ENCODE data around the gene SH2D1B. TPM values are rescaled to one million over a fixed set of nuclear protein-coding genes. Genes with fewer than 3 reads are reported as not detected.
"Not testable (repeated sequence)": the region's sequence is repeated elsewhere in the genome, so short reads cannot be mapped to it uniquely, and the experiment has no call there.

SH2D1B gene
- total RNA-seq, 1 donor from 2014 or later: not detected

DNA sequence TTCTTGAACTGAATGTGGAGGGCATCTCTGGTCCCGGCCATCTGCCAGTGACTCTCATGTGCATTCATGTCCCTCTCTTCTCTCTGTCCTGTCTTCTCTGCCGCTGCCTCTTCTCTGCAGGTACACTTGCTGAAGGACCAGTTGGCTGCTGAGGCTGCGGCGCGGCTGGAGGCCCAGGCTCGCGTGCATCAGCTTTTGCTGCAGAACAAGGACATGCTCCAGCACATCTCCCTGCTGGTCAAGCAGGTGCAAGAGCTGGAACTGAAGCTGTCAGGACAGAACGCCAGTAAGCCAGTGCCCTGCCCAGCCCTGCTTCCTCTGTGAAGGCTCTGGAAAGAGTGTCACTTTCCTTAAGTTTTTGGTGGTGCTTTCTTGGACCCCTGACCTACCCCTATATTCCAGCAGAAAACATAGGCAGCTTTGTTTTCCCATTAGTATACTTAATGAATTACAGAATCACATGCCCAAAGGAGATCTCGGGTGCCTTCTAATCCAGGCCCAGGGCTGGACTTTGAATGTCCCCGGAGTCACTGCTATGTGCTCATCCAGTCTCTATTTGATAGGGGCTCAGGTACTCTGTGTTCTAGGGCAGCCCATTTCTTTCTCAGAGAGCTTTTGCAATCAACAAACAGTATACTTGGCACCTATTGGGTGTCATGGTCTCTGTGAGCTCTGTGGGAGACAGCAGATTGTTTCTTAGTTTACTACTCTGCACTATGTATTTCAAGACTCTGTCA, 46.5 kb downstream of the SH2D1B start:
- no peak for DNase-seq (ENCODE audit: low spot score in 2 of 2)
- no peak for FAIRE-seq

DNA sequence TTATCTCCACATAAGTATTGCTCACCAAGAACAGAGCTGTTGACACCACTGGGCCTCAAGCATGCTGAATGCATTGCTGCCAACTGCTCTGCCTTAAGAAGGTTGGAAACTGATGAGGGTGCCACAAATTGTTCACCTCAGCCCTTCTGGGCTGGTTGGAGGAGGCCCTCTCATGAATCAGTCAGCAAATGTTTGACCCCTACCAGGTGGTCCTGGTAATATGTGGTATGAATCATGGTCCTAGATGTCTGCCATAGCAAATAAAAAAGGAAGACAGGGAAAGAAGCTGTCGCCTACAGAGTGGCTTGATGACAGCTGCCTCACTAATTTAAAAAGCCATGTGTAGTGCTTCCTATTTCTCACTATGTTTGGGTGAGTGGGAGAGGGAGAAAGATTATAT, 47.4 kb downstream of the SH2D1B start:
- no peak for DNase-seq (ENCODE audit: low spot score in 2 of 2)
- FAIRE-seq: no peak

DNA sequence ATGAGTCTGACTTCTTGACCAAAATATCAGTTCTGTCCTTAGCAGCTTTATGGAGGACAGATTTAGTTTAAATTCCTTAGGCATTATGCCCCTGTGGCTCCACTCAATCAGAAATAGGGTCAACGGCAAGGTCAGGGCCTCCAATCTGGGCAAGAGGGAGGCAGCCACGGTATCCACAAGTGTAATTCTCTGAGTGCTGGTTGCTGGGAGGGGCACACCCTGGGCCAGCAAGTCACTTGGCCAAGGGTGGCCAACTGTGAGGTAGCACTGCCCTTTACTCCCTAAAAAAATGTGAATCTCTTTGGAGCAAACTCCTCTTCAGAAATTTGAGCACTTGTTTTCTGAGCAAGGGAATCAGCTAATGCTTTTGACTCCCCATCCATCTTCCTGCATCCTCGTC, 48.1 kb downstream of the SH2D1B start:
- no peak for DNase-seq (ENCODE audit: low spot score in 2 of 2)
- FAIRE-seq: no peak

DNA sequence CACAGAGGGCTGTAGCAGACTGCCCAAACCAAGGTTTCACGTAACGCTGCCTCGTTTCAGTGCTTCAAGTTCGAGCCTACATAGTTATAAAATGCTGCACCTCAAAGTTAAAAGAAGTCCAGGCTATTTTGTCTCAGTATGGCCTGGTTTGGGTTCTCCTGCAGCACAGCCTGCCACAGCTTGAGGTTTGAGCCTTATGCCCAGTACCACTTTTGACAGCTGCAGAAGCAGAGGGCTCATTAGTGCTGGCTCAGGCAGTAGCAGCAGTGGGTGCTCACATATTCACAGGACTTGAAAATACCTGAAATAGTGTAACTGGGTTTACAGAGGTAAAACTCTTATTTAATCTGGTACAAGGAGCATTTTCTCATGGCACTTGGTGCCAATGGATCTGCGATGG, 50.6 kb downstream of the SH2D1B start:
- no peak for FAIRE-seq
- DNase-seq (ENCODE audit: low spot score in 2 of 2): no peak

DNA sequence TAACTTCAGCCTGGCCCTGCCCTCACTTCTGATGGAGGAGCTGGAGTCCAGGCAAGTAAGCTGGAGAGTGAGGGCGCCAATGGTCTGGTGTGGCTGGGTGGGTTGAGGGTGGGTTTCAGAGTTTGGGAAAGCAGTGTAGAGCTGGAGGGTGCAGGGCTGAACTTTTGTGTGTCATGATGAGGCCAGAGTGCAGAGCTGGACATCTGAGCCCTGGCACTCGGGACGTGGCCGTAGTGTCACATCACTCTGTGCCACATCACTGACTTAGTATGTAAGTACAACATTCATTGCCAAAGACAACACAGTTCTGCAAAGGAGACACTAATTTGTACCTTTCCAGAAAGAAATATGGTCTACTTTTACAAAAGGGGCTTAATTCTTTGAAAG, 51.1 kb downstream of the SH2D1B start:
- no peak for DNase-seq (ENCODE audit: low spot score in 2 of 2)
- FAIRE-seq: no peak

DNA sequence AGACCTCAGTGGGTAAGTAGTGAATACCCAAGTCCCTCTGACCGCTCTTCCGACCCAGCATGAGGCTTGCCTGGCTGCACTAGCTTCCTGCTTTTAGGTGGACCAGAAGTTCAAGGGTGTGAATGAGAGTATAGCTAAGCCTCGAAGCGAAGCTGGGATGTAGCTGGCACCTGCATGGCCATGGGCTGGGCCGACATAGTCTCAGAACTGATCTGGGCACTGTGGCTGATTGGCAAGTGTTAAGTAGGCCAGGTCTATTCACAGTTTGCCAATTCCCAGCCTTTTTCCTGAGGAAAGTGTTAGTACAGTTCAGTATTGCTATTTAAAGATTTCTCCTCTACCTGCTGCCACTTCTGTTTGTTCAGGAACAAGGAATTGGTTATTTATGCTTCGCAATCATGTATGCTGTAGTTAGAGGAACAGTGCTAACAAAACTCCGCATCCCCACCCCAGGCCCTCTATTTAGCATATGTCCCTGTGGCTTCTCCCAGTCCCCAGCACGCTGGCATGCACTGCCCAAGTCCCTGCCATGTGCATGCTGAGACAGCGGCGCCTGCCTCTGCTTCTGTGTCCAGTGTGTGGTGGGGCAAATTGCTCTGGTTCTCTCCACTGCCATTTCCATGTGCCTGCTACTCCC, 51.6 kb downstream of the SH2D1B start:
- FAIRE-seq (no peak), DNase-seq (ENCODE audit: low spot score in 2 of 2) (no peak)

DNA sequence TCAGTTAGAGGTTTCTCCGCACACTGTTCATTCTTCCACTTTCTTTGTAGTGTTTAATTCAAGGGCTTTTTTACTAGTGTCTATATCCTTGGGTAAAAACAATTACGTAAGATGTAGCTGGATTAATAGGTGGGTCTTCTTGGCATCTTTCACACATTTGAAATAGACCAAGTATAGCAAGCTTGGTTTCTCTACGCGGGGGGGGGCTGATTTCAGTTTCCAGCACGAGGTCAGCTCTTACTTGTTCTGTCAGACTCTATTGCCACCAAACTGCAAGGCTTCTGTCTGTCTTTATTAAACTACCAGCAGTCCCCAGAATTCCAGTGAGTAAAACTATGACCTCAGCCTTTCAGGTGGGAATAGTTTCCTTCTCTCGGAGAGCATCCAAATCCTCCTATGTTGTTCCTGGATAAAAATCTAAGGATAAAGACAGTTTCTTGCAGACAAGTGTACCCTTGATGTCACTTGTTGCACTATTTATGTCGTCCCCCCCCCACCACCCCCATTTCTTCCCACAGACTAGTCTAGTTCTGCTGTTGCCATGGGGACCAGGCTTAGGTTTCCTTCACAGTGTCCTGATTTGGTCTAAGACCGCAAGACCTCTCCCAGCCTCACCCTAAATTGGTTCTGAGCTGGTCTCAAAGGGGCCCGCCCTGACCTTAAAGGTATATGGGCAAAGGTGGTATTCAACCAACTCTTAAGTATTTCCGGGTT, 52.3 kb downstream of the SH2D1B start:
- DNase-seq (ENCODE audit: low spot score in 2 of 2) (no peak), FAIRE-seq (no peak)

DNA sequence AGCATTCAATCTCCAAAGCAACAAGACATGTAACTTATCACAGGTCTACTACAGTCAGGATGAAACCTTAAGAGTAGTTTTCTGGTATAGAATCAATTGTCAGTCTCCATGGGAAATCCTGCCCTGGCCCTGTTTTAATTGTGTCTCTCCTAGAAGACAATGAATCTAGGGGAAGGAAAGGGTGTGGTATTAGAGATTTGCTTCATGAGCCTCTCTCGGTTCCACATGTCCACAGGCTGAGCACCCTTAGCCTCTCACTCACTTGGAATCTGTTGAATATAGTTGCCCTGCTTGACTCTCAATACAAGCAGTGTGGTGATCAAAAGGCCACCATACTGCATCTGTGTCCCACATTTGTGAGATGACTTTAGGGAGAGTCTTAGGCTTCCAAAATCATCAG, 53.0 kb downstream of the SH2D1B start:
- FAIRE-seq: no peak
- DNase-seq (ENCODE audit: low spot score in 2 of 2): no peak

DNA sequence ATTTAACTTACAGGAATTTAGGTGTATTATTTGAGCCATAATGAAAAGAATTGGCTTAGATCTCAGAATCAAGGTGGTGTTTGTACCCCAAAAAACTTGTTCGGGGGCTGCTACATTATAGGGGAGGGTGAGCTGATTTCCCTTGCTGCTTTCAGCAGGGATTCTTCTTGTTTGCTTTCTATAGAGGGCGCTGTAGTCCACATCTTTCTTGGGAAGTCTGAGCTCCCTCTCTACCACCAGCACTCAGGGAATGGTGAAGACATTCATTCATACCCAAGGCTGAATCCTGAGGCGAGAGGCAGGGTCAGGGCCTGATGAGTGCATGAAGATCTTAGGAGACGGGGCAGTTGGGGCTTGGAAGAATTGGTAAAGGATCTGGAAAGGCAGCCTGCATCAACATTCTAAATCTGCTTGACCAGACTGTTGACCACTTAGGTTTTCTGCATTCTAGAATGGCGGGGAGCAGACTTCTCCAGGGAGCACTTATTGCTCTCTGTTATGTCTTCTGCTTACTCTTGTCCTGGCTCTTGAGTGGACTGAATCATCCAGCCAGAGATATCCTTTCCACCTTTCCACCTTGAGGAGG, 54.2 kb downstream of the SH2D1B start:
- DNase-seq (ENCODE audit: low spot score in 2 of 2) (no peak), FAIRE-seq (no peak)

DNA sequence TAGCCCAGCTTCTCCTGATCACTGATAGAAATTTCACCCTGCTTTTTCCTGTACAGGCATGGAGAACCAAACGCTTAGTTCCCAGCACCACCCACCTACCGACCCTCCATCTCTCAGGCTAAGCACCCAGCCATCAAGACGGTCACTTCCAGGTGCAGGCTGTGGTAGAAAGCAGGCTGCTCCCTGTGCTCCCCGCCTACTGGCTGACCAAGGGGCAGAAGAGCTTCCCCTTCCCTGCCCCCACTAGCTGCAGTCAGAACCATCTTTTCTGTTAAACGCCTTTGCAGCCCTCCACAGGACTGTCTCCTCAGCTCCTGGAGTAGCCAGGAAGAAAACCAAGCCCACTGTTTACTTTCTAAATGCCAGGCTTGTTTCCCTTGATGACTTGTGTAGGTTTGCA, 58.2 kb downstream of the SH2D1B start:
- DNase-seq (ENCODE audit: low spot score in 2 of 2): no peak
- no peak for FAIRE-seq

DNA sequence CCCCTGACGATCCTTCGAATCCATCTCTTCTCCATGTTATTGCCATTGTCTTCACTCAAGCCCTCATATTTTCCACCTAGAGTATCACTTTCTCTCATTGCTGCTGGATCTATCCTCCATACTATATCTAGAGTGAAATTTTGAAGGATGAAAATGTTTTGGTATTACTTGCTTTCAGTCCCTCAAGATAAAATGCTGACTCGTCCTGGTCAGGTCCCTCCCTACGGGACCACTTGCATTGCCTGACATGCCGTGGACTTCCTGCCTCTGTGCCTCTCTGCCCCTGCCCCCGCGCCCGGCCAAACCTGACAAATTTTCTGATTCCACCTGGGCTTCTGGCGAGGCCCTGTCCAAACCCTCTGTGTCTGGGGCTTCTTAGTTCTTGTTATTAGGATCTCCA, 58.9 kb downstream of the SH2D1B start:
- FAIRE-seq (no peak), DNase-seq (ENCODE audit: low spot score in 2 of 2) (no peak)

DNA sequence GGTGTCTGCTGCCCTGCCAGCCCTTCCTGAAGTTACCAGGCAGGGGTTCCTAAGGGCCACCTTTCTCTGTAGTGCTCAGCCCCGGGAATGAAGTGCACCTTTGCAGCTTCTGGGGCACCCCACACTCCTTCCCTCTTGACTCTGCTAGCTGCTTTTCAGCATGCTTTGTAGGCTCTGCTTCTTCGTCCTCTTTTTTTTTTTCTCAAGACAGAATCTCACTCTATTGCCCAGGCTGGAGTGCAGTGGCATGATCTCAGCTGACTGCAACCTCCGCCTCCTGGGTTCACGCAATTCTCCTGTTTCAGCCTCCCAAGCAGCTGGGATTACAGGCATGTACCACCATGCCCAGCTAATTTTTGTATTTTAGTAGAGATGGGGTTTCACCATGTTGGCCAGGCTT, 60.1 kb downstream of the SH2D1B start:
- DNase-seq (ENCODE audit: low spot score in 2 of 2); FAIRE-seq: not testable (repeated sequence)

DNA sequence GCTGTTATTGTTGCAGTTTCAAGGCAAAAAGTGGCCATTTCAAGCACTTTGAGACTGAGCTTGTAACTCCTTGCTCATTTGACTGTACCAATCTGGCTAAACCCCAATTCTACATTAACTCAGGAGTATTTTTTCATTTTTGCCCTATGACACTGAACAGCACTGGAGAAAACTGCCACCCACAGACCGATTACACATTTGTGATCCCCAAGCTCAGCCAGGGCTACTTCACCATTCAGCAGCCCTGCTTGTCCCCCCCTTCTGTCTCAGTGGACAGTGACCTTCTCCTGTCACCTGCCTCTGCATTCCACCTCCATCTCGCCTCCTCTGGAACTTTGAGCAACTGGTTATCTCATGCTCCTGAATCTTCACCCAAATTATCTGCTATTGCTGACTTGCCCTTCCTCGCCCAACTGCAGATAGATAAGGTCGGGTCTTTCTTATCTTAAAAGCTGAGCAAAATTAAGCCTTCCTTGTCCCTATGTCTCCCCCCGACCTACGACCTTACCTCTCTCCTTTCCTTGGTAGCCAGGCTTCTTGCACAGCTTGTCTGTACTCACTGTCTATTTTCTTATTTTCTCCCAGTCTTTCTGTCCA, 60.6 kb downstream of the SH2D1B start:
- no peak for DNase-seq (ENCODE audit: low spot score in 2 of 2)
- FAIRE-seq: no peak

DNA sequence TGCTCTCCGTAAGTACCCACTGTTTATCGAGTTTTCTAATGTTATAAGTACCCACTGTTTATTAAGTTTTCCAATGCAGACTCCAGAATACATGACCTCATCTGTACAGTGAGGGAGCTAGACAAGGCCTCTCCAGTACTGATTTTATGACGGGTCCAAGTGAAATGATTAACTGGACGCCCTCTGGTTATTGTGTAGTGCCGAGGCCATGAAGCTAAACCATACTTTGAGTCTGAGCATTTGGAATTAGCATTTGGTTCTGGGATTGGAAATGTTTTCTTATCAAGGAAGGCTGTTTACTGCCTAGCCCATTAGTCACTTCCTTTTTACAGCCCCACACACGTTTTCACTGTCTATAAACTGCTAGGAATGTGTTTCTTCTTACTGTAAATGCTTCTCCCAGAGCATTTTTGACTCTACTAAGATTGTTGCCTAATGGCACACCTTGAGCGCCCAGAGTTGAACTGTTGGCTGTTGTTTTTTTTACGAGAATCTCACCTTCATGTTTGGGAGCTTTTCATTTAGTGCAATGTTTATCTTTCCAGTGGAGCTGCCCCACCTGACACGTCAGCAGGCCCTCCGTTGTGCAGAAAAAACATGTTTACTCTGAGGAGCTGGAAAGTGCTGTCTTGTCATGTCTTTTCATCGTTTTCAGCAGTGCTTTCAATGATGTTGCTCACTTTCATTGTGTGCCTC, 62.2 kb downstream of the SH2D1B start:
- no peak for DNase-seq (ENCODE audit: low spot score in 2 of 2)
- no peak for FAIRE-seq

DNA sequence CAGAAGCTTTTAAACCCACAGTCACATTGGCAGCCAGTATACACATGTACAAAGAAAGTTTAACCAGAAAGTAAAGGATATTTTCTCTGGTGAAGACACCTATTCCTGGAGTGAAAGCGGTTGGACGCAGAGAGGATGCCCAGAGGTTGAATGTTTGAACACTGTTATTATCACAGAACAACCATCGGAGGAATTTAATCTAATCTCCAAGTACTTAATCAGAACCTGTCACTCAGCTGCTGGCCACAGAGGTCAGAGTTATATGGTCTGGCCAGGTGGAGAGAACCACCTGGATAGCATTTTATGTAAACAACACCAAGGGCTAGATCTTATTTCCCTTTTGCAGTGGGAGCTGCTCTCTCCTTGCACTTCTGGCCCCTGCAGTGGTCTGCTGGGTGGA, 64.7 kb downstream of the SH2D1B start:
- no peak for DNase-seq (ENCODE audit: low spot score in 2 of 2)

More for the DNA sequence above, 64.7 kb downstream of the SH2D1B start:
- no peak for FAIRE-seq

Other genes starting within 250 kb of the SH2D1B start
- not detected for gene SPATA46, start 35.3 kb downstream of the SH2D1B start, total RNA-seq
- gene C1orf226, start 30.4 kb downstream of the SH2D1B start, total RNA-seq: 0.82 TPM
- 38.3 TPM for gene UHMK1, start 85.7 kb upstream of the SH2D1B start, total RNA-seq
- 43.6 TPM for gene UAP1, start 149.6 kb upstream of the SH2D1B start, total RNA-seq
- 4.1 TPM for gene DDR2, start 220.3 kb upstream of the SH2D1B start, total RNA-seq

Data from frontal cortex (tissue), 4 donors.